G401.6 (cell line): ENCODE measurements around the gene BRAT1.

ENCODE experiments used
- FAIRE-seq: peaks from 2 replicates; lab custom pipeline; 2012; peaks lifted over from hg19 to GRCh38; lab: Jason Lieb, UNC

BRAT1 gene

DNA sequence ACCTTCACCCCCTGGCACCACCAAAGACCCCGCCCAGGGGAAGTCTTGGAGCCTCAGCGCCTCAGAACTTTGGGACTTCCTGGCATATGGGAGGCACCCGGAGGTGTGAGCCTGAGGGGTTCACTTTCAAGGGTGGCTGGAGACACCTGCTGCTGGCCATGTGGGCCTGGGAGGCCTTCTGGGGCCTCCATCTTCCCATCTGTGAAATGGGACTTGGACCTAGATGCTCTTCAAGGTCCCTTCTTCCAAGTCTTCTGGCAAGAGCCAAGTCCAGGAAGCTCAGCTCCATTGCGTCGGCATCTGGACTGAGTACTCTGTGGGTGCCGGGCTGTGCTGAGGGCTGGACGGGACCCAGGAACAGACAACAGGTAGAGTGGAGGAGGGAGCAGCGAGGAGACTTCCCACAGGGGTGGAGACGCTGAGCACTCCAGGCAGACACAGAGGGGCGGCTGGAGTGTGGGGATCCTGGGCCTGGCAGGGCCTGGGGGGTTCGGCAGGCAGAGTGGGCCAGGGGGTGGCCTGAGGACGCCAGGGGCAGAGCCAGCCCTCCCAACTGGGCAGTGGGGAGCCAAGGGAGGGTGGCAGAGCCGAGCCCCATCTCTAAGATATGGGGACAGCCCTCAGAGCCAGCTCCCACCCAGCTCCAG lies 45.1 kb downstream of the BRAT1 start:
- FAIRE-seq = no peak

GRCh38 chr7:2509298-2509906 lies 45.9 kb downstream of the BRAT1 start:
- no peak for FAIRE-seq

DNA sequence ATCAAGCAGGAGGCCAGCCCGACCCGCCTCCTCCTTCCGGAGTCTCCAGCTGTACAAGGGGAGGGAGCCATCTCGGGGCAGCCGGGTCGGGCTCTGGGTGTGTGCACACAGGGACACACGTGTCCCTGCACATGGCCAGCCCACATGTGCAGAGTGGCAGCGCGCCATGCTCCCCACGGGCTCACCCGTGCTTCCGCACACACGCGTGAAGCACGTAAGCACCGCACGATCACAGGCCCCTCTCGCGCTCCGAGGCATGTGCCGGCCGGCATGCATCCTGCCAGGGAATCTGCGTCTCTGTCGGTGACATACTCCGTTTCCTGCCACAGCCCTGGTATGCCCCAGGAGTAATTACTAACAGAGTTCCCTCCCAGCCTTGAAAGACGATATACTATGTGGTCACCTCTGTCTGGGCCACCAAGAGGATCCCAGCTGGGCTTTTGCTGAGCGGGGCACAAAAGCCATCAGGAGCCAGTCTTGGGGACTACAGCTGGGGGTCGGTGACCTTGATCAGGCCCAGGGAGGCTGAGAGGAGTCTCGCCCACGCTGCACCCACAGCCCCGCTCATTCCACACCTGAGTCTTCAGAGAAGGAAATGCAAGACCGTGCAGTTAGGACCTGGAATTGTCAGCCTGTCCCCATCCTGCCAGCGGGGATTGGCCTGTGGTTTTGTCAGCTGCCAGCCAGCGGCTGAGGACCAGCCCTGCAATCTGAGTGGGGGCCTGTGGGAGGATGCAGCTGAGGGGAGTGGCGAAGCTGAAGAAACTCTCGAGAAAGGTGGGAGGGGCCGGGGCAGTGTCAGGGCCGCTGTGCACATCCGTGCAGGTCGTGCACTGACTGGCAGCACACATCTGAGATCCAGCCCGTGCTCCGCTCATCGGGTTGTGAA lies 46.8 kb downstream of the BRAT1 start:
- FAIRE-seq = no peak

- FAIRE-seq = no peak
Measured at GRCh38 chr7:2507917-2508306, 47.4 kb downstream of the BRAT1 start.

DNA sequence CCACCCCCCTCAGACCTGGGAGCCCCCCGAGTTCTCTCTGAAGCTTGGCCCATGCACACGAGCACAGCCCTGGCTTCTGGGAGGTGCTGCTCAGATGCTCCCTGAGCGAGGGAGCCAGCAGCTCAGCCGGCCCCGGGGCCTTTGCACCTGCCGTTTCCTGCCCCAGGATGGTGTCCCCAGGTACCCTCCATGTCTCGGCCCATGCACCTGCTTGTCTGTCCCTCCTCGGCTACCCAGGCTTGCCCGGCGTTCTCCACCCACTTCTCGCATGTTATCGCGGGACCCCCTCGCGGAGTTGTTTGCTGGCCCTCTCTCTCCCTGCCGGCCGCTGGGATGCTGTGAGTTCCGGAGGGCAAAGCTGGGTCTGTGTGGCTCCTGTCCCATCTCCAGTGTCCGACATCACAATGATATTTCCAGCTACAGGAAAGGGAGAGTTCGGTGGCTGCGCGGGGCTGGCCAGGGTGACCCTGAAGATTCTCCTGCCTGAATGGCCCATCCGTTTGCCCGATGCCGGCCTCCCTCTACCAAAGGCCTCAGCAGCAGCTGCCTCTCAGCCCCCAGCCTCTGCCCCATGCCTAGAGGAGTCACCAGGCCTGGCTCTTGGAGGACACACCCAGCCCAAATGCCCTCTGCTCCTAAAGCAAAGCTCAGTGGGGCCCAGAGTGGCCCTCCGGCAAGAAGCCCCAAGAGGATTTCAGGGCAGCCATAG lies 48.0 kb downstream of the BRAT1 start:
- no peak for FAIRE-seq

DNA sequence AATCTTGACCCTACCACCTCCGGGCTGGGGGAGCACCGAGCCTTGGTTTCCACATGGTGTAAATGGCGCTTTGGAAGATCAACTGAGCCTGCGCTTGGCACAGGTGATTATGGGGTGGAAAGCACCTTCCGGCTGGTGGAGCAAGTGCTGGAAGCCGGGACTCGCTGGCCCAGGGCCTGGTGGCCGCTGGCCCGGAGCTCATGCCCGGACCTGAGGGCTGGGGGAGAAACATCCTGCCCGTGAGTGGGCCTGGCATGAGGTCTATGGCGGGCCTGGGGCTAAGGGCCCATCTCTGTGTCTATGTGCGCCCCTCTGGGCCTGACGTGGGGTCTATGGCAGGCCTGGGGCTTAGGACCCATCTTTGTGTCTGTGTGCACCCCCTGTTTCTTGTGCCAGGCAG lies 49.9 kb downstream of the BRAT1 start:
- no peak for FAIRE-seq

DNA sequence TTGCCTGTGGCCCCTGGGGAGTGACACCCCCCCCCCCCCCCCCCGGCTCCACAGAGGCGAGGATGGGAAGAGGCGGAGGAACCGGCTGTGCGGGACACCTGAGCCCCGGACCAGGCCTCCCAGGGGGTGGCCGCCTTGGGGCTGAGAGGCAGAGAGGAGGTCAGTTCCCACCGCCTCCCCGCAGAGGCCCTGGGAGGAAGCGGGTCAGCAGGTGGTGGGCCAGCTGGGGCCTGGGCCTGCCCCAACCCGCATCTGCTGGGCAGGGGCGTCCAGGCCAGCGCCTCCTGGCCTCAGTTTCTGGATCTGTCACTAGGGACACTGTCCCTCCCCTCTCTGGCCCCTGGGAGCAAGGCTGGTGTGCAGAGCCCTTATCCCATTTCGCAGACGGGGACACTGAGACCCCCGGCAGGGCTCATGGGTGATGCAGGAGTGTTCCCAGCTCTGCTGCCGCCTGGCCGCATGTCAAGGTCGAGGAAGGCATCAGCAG lies 50.4 kb downstream of the BRAT1 start:
- no peak for FAIRE-seq

DNA sequence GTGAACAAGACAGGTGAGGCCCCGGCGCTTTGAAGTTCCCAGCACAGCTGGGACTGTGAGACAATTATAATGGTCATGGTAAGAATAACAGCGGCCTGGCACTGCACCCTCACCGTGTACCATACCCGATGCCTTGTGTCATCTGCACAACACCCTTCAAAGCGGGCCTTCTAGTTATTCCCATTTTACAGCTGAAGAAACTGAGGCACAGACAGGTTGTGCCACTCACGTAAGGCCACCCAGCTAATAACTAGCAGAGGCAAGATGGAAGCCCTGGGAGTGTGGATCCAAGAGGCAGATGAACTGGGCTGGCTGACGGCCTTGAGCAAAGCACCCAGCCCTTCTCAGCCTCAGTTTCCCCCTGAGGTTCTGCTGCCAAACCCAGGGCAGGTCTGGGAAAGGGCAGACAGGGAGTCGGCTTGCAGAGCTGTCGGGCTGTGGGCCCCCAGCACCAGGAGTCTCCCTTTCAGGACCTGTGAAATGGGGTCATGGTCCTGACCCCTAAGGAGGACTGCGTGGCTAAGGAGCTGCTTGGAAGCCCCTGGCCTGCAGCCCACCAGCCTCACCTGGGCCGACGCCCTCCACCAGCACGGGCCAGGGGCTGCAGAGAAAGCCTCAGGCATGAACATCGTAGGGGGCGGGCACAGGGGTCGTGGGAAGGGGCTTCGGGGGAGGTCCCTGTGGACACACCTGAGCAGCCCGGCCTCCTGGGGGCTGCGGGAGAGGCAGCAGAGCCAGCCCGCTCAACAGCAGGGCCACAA lies 51.0 kb downstream of the BRAT1 start:
- FAIRE-seq = no peak

DNA sequence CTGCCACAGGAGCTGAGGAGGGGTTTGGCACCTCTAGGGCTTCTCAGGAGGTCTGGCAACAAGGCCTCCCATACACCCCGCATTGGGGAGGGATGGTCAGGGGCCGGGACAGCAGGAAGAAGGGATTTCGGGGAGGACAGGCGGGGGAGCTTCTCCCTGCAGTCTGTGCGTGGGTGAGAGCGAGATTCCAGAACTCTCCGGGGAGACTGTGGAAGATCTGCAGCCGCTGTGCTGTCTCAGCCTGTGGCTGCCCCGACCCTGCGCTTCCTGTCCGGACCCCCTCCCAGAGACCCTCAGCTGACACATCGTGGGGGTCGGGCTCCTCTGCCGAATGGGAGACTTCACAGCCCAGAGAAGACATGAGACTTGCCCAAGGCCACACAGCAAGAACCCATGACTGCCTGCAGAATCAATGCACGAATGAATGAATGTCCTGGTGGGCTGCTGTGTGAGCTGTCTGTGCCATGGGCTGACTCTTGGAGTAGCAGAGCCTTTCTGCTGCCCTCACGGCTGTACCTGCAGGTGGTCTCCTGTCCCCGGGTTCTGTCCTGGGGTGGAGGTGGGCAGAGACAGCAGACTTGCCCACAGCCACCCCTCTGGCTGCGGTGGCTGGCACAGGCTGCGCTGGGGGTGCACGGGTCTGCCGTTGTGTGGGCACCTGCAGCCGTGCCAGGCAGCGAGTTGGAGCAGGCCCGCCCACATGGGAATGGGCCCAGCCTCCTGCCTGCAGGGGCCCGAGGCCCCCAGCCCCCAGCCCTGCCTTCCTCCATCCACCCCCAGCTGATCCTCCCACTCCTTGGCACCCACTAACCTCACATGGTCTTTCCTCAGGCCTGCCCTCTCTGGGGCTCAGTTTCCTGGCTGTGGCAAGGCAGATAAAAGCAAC lies 52.0 kb downstream of the BRAT1 start:
- no peak for FAIRE-seq

DNA sequence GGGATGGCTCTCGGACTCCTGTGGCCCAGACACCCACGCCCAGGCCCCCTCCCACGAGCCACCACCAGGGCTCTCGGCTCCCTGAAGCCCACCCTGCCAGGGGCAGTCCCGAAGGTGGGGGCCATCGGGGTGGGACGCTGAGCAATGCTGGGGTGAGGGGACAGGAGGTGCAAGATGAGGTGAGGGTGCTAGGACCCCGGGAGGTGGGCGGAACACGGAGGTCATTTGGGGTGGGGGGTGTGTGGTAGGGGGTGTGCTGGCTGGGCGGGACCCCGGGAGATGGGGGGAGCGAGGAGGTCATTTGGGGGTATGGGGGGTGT lies 52.7 kb downstream of the BRAT1 start:
- no peak for FAIRE-seq

GRCh38 chr7:2501947-2502646 lies 53.2 kb downstream of the BRAT1 start:
- no peak for FAIRE-seq

GRCh38 chr7:2500701-2501100 lies 54.6 kb downstream of the BRAT1 start:
- no peak for FAIRE-seq

DNA sequence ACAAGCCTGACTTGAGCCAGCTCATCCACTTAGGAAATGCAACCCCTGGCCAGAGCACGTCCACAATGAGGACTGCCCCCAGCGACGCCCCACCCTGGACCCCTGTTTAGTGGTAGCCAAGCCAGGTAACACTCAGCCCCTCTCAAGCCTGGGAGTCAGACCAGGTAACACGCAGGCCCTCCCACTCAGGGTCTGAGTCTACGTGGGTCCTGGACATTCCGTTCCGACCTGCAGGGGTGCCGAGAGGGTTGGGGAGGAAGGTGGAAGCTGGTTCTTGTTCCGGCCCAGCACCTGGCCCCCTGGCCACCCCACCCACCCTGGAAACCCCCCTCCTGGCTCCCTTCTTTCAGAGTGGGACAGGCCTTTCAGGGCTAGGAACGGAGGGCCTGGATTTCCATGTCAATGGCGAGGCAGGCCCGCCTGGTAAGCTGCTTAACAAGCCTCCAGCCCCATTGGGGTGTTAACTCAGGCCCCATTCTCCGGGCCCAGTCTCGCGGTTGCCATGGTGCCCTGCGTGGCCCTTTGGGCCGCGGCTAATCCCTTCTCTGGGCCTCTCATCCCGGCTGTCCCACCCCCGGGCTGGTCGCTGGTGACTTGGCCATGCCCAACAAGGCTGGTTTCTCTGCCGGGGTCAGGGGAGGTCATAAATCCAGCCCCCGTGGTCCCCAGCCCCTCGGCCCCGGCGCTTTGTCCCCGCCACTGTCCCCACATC lies 55.4 kb downstream of the BRAT1 start:
- FAIRE-seq = no peak

DNA sequence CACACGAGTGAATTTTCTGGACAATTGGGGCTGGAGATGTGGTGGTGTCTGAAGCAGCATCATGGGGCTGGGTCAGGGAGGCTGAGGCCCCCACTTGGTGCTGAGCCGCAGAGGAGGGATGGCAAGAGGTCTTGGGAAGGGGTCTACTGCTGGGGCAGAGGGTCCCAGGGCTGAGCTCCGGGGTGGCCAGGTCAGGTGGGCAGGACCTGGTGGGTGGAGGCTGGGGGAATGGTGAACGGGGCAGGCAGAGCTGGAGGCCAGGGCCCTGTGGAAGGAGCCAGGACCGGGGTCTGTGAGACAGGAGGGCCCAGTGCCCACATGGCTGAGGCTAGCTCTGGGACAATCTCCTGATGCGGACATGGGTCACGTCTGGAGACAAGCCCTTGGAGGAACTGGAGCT lies 56.1 kb downstream of the BRAT1 start:
- FAIRE-seq = no peak

DNA sequence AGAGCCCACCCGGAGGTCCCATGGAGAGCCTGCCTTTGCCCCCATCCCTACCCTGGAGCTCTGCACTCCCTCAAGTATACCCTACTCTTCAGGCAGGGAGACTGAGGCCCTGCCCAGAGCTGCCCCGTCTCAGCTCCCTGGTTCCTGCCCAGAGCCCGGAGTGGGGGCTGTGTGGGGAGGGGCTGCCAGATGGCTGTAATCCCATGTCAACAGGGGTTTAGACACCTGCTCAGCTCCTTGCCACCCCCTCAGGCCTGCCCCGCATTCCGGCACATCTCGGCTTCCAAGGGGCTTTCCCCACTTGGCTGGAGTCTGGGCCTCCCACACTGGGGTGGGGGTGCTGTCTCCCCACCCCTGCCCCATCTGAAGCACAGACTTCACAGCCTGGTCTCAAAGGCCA lies 56.6 kb downstream of the BRAT1 start:
- no peak for FAIRE-seq

GRCh38 chr7:2497500-2498336 lies 57.6 kb downstream of the BRAT1 start:
- FAIRE-seq = no peak

DNA sequence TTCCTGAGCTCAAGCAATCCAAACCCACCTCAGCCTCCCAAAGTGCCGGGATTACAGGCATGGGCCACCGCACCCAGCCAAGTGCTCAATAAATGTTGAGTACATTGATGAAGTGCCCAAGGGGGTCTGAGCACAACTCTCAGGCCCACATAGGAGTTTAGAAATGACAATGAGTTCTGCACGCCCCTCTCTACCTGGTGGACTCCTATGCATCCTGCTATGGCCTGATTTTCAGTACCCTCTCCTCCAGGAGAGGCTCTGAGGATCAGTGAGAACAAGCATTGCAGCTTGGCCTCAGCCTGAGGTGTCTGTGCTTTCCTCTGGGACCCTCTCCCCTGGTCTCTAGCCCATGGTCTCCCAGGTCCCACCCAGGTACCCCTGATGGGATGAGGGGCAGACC lies 58.3 kb downstream of the BRAT1 start:
- no peak for FAIRE-seq

DNA sequence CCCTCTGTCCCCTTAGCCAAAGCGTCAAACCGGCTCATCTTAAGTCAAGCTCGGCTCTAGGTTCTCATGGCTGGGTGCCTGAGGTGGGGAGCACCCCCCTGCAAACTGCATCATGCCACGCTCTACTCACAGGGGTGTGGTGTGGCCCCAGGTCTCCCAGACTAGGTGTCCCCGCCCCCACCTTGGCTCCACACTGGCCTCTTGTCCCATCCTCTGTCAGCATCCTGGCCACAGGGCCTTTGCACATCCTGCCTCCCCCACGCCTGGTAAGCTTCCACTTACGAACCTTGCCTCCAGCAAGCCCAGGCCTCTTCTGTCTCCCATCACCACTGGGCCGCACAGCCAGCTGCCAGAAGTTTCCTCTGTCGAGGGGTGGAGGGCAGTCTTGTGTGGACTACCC lies 58.9 kb downstream of the BRAT1 start:
- no peak for FAIRE-seq
